ENCODE measurements around the gene CYP3A7.
"Not testable (repeated sequence)": the region's sequence is repeated elsewhere in the genome, so short reads cannot be mapped to it uniquely, and the experiment has no call there.

CYP3A7 gene

GRCh38 chr7:99734987-99735386, at the start of gene CYP3A7:
Gene CYP3A7, minus strand, starts transcription at chr7:99735196. Its CDS starts 103 bp downstream, at chr7:99735093.
- no peak within 1 kb of the TSS for H3K27ac ChIP-seq
- H3K4me3 ChIP-seq: no peak within 1 kb of the TSS

GRCh38 chr7:99784007-99784406, 49.0 kb upstream of the CYP3A7 start, which contains the start of gene CYP3A4:
Gene CYP3A4, minus strand, starts transcription at chr7:99784184. Its CDS starts 103 bp downstream, at chr7:99784081.
- Histone ChIP-seq H3K4me3 (no peak within 1 kb of the TSS), H3K27ac (no peak within 1 kb of the TSS)

GRCh38 chr7:99782012-99782953, 47.3 kb upstream of the CYP3A7 start:
- no peak overlapping the region for H3K27ac ChIP-seq
- H3K4me3 ChIP-seq: no peak overlapping the region

GRCh38 chr7:99780588-99780987, 45.6 kb upstream of the CYP3A7 start:
- Histone ChIP-seq H3K27ac (no peak overlapping the region), H3K4me3 (no peak overlapping the region)

- Histone ChIP-seq H3K4me3 (no peak overlapping the region), H3K27ac (no peak overlapping the region)
Observed at GRCh38 chr7:99779949-99780348, 45.0 kb upstream of the CYP3A7 start.

GRCh38 chr7:99778880-99779279, 43.9 kb upstream of the CYP3A7 start:
- Histone ChIP-seq H3K4me3 (no peak overlapping the region), H3K27ac (no peak overlapping the region)

GRCh38 chr7:99773395-99773794, 38.4 kb upstream of the CYP3A7 start:
- H3K27ac ChIP-seq, H3K4me3 ChIP-seq: not testable (repeated sequence)

- Histone ChIP-seq H3K27ac (no peak overlapping the region), H3K4me3 (no peak overlapping the region)
Observed at GRCh38 chr7:99772565-99772964, 37.6 kb upstream of the CYP3A7 start.

GRCh38 chr7:99769494-99769893, 34.5 kb upstream of the CYP3A7 start:
- H3K4me3 ChIP-seq, H3K27ac ChIP-seq: not testable (repeated sequence)

- no peak overlapping the region for H3K4me3 ChIP-seq
- no peak overlapping the region for H3K27ac ChIP-seq
Observed at GRCh38 chr7:99768471-99768870, 33.5 kb upstream of the CYP3A7 start.

GRCh38 chr7:99767662-99768061, 32.7 kb upstream of the CYP3A7 start:
- no peak overlapping the region for H3K4me3 ChIP-seq
- no peak overlapping the region for H3K27ac ChIP-seq

GRCh38 chr7:99766484-99767099, 31.6 kb upstream of the CYP3A7 start:
- H3K4me3 ChIP-seq: no peak overlapping the region
- H3K27ac ChIP-seq: no peak overlapping the region

GRCh38 chr7:99764478-99764877, 29.5 kb upstream of the CYP3A7 start:
- no peak overlapping the region for H3K27ac ChIP-seq

GRCh38 chr7:99762680-99763327, 27.8 kb upstream of the CYP3A7 start:
- Histone ChIP-seq H3K27ac (no peak overlapping the region), H3K4me3 (no peak overlapping the region)

More at GRCh38 chr7:99764478-99764877, 29.5 kb upstream of the CYP3A7 start:
- no peak overlapping the region for H3K4me3 ChIP-seq

GRCh38 chr7:99755085-99755484, 20.1 kb upstream of the CYP3A7 start:
- no peak overlapping the region for H3K4me3 ChIP-seq
- H3K27ac ChIP-seq: no peak overlapping the region

- H3K27ac ChIP-seq: peak overlapping the region in 5 of 21 experiments; percentile 24 to 63 (median 37)
- H3K4me3 ChIP-seq: no peak overlapping the region
Observed at GRCh38 chr7:99752356-99752755, 17.4 kb upstream of the CYP3A7 start.

- peak overlapping the region in 5 of 21 experiments; percentile 24 to 63 (median 37) for H3K27ac ChIP-seq
- H3K4me3 ChIP-seq: not testable (repeated sequence)
Observed at GRCh38 chr7:99751322-99752052, 16.5 kb upstream of the CYP3A7 start.

- H3K4me3 ChIP-seq: no peak overlapping the region
Observed at GRCh38 chr7:99748846-99749579, 14.0 kb upstream of the CYP3A7 start.

GRCh38 chr7:99746915-99747314, 11.9 kb upstream of the CYP3A7 start:
- H3K27ac ChIP-seq, H3K4me3 ChIP-seq: not testable (repeated sequence)

More at GRCh38 chr7:99748846-99749579, 14.0 kb upstream of the CYP3A7 start:
- H3K27ac ChIP-seq: no peak overlapping the region
